Fibroblast of pulmonary artery (primary cell): ENCODE data around the gene CERS1.

Experiments used
- DNase-seq: peaks from one replicate; pipeline ENCODE4 v3.0.0-alpha.2; 2010; ENCODE audit warnings: low read depth
- H3K4me3 ChIP-seq: replicated peaks from 2 replicates; pipeline ENCODE4 v1.5.1; 2011; ENCODE audit warnings: low read depth, mild to moderate bottlenecking, control low read depth, low read length, moderate library complexity
- TF ChIP-seq, protein P1 (sequence below): IDR thresholded peaks from 2 replicates; pipeline ENCODE4 v1.5.1; 2011; ENCODE audit warnings: mild to moderate bottlenecking, control low read depth, low read length, inconsistent platforms; ENCODE audit errors: missing control alignments

The CERS1 gene

DNA sequence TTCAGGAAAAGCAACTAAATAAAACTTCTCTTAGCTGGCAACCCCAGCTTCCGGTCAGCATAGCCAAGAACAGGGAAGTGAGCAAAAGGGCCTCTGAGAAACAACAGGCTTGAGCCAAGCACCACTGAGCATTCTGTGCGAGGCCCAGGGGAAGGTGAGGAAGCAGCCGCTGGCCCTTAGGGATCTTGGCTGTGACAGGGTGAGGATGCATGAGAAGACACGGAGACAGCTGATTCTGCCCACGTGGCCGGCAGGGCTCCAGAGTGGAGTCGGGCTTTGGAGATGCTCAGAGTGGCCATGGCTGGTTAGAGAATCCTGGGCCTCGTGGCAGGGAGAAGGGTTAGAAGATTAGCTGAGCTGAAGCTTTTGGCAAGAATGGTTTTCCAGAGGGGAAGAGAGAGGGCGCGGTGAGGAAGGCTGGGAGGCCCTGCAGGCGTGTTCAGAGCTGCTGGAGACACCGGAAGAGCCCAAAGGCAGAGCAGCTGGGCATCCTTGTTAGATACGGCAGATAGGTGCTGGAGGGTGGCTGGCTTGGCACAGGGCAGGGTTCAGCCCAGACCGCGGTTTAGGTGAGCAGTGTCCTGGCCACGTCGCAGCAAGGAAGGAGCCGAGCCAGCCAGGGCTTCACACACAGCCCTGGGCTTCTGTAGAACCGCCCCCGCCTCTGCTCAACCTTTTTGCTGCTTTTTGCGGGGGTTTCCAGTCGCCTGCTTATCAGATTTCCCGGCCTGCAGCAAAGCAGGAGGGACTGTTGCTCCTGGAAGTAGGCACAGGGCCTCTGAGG is 46.9 kb downstream of the CERS1 start:
- DNase-seq: peak; percentile 80
- TF ChIP-seq, protein P1, sequence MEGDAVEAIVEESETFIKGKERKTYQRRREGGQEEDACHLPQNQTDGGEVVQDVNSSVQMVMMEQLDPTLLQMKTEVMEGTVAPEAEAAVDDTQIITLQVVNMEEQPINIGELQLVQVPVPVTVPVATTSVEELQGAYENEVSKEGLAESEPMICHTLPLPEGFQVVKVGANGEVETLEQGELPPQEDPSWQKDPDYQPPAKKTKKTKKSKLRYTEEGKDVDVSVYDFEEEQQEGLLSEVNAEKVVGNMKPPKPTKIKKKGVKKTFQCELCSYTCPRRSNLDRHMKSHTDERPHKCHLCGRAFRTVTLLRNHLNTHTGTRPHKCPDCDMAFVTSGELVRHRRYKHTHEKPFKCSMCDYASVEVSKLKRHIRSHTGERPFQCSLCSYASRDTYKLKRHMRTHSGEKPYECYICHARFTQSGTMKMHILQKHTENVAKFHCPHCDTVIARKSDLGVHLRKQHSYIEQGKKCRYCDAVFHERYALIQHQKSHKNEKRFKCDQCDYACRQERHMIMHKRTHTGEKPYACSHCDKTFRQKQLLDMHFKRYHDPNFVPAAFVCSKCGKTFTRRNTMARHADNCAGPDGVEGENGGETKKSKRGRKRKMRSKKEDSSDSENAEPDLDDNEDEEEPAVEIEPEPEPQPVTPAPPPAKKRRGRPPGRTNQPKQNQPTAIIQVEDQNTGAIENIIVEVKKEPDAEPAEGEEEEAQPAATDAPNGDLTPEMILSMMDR: no peak
- peak overlapping the region; percentile 14 for H3K4me3 ChIP-seq

DNA sequence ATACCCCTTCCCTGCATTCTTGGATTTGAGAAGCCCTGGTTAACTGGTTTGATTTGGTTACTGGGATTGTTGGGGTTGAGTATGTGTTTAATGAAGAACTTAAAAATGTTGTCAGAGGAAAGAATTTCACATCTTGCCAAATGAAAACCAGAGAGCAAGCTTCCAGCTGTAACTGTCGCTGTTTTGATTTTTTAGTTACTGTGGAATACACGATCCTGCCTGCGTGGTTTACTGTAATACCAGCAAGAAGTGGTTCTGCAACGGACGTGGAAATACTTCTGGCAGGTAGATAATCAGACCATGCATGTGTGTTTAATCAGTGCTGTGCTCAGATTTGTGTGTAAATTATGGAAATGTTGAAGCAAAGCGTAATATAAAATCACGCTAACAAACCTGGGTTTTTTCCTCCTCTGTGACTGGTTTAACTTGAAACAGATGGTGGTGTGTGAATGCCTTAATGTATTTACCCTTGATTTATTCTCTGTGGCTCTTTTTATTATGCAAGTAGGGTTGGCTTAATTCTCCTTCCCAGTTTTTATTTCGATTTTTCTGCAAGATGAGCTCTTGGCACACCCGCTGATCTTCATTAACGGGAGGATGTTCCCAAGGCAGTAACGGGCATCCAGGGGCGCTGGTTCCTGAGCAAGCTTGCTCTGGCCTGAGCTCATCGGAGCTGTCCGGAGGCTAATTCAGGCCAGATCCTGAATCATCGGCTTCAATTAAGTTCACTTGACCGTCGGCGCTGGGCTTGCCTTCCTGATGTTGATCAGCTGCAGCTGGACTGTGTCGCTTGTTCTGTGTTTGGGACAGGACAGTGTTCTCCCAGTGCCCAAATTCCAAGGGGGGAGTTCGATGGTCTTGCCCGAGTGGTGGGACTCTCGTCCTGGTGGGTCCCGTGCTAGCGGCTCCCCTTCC is 48.2 kb downstream of the CERS1 start:
- TF ChIP-seq, protein P1: no peak
- peak; percentile 18 for DNase-seq
- H3K4me3 ChIP-seq: peak overlapping the region; percentile 3

DNA sequence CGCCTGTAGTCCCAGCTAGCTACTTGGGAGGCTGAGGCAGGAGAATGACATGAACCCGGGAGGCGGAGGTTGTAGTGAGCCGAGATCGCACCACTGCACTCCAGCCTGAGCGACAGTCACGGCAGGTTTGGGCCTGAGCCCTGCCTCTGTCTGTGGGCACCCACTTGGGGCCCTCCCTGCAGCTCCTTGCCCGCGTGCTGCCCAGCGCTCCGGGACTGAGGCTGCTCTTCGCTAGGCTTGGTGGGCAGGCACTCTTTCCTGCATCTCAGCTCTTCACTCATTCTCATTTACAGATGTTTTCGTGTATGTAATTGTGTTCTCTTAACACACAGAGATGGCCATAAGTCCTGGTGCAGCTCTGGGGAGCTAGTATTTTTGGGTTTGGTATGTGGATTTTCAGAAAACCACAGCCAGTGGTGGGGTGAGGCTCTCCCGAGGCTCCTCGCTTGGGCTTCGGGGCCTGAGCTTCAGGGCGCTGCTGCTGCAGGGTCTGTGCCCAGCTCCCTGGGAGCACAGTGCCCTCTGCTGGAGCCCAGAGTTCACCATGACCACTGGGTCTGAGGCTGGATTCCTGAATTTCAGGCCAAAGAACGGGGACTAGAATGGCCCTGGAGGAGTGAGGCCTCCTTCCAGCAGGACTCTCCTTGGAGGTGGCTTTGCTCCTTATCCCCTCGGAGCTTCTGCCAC is 49.0 kb downstream of the CERS1 start:
- TF ChIP-seq, protein P1: peak; percentile 94
- H3K4me3 ChIP-seq: no peak overlapping the region
- DNase-seq: peak; percentile 83

DNA sequence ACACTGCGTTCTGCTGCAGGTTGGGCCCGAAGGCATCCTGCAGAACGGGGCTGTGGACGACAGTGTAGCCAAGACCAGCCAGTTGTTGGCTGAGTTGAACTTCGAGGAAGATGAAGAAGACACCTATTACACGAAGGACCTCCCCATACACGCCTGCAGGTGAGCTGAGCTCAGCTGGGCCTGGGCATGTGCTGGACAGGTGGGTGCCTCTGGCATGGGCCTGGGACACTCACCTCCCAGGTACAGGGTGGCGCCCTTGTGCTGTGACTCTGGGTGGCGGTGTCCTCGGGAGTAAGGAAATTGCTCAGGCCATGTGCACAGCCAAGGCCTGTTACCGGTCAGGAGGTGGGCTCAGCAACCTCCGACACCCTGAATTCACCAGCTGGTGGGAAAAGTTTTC is 50.0 kb downstream of the CERS1 start:
- DNase-seq: no peak
- TF ChIP-seq, protein P1: no peak
- H3K4me3 ChIP-seq: no peak overlapping the region

DNA sequence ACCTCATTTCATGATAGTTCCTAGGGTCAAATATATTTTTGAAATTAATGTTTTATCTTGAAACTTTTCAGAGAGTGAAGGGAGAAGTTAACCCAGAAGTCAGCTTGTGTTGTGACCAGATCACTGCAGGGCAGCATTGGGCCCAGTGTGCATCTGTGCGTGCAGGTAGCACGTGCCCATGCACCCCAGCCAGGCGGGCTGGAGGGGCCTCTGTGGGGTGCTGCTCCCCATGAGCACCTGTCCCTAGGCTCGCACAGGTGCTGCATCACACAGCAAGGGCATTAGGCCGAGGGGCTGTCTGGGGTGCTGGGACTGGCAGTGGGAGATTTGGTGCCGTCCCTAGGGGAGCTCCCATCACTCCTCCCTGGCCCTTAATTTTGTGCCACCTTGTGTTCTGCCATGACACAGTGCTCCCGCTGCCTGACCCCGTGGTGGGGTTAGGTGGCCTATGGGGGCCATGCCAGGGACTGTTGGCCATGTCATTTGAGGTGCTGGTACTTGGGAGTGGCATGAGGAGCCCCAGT is 51.1 kb downstream of the CERS1 start:
- H3K4me3 ChIP-seq: no peak overlapping the region
- TF ChIP-seq, protein P1: no peak
- DNase-seq: no peak

DNA sequence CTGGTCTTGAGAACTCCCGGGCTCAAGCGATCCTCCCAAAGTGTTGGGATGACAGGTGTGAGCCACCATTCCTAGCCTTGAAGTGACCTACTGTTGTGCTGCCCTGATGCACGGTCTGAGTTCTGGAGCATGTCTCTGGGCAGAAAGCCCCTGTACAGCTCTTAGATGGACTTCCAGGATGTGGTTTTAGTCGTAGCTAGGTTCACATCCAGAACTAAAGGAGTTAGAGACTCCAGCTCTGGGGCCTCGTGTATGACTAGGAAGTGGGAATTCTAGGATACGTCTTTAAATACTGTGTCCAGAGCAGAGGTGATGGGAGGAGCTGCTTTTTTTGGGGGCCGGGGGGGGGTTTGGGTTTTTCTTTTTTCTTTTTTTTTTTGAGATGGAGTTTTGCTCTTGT is 52.0 kb downstream of the CERS1 start:
- no peak overlapping the region for H3K4me3 ChIP-seq
- TF ChIP-seq, protein P1: no peak
- no peak for DNase-seq
